Right kidney (tissue), 1 donor: ENCODE data around the gene WDR82.
"Not testable (repeated sequence)": the region's sequence is repeated elsewhere in the genome, so short reads cannot be mapped to it uniquely, and the experiment has no call there.

ENCODE experiments used
- DNase-seq: peaks from one replicate; pipeline ENCODE4 v3.0.0-alpha.2; 2016

Gene WDR82

GRCh38 chr3:52289747-52290595, 11.5 kb upstream of the WDR82 start:
- DNase-seq, result no peak

DNA sequence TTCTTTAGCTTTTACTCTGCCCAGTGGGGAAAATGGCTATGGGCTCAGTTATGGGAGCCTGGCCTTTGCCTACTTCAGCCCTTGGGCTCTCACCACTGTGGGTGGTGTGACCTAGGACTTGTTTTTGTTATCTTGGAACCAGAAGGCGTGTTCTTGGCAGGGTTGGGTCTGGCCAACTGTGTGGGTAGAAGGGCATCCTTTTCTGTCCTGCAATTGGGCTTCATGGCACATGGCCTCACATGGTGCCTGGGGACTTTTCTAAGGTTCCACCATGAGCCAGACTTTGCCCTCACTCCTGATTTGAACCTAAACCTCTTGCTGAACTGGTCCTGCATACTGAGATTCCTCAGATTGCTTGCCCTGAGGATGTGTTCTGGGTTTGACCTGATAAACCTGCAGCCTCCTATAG, 10.9 kb upstream of the WDR82 start:
- DNase-seq, result no peak

GRCh38 chr3:52288674-52289073, 10.2 kb upstream of the WDR82 start:
- no peak for DNase-seq

- DNase-seq, result no peak
Observed at GRCh38 chr3:52286777-52287110, 8.3 kb upstream of the WDR82 start.

DNA sequence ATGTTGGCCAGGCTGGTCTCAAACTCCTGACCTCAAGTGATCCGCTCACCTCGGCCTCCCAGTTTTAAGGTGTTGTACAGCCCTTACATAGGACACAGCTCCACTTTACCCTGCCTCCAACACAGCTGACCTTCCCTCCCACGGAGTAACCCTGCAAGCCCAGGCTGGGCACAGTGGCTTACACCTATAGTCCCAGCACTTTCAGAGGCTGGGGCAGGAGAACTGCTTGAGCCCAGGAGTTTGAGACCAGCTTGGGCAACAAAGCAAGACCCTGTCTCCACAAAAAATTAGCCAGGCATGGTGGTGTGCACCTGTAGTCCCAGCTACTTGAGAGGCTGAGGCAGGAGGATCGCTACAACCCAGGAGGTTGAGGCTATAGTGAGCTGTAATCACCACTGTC, 5.6 kb upstream of the WDR82 start:
- not testable (repeated sequence) for DNase-seq

GRCh38 chr3:52283306-52283705, 4.9 kb upstream of the WDR82 start:
- DNase-seq, result no peak

DNA sequence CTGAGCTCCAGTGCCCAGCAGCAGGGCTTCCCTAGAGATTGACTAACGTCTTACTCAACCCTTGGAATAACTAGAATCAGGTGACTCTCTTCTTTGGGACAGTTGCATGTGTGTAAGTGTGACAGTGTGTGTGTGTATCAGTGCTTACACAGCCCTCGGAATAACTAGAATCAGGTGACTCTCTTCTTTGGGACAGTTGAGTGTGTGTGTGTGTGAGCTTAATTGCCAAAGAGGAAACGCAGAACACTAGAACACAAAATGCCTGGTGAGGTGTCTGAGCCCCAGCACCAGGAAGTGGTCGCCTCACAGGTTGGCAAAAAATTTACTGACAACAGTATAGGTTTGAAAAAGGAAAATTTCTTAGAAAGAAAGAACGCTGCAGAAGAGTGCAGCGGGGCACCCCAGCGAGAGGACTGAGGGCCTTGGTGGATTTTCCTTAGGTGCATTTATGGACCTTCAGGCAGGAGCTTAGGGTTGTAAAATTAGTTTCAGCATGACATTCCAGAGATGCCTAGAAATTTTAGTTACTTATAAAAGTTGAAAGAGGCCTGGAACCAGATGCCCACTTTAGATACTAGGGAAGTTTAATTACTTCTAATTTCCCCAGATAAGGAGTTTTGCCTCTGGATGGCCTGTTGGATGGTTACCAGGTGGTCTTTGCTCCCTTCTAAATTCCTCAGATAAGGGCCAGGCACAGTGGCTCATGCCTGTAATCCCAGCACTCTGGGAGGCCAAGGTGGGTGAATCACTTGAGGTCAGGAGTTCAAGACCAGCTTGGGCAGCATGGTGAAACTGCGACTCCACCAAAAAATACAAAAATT, 3.7 kb upstream of the WDR82 start:
- DNase-seq, result peak; percentile 13

GRCh38 chr3:52280050-52280461, 1.6 kb upstream of the WDR82 start:
- peak; percentile 35 for DNase-seq

DNA sequence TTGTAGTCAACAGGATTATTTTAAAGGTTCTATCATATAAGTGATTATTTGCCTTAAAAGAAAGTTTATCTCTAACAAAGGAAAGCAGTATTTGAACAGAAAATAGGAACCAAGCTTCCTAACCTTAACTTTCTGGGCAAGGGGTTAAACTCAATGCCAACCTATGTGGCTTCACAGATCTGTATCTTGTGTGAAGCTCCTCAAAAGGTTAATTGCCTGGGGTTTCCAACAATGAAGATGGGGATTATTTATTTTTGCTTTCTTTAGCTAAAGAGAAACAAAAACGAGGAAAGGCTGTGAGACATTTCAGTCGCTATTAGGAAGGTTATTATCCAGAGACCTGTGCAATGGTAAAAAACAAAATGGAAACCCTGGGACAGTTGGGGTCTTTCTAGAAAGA, 1.1 kb upstream of the WDR82 start:
- peak; percentile 23 for DNase-seq

DNA sequence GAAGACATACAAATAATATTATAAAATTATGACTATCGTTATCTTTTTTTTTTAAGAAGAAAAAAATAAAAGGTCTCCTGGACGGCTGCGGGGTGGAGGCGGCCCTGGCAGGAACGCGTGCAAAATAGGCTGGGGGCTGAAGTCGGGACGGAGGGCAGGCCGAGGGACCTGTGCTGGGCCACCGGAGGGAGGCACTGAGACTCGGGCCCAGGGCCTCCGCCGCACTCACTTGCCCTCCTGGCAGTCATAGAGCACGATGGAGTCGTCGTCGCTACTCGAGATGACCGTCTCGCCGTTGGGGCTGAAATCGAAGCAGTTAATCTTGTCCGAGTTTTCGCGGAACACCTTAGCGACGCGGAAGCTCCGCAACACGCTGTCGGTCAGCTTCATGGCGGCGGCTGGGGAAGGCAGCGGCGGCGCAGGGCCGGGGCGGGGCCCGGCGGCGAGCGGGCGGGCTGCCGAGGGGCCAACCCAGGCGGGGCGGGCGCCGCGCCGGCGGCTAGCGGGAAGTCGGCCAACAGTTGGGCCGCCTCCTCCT, 408 bp downstream of the WDR82 start:
- DNase-seq, result peak; percentile 99

DNA sequence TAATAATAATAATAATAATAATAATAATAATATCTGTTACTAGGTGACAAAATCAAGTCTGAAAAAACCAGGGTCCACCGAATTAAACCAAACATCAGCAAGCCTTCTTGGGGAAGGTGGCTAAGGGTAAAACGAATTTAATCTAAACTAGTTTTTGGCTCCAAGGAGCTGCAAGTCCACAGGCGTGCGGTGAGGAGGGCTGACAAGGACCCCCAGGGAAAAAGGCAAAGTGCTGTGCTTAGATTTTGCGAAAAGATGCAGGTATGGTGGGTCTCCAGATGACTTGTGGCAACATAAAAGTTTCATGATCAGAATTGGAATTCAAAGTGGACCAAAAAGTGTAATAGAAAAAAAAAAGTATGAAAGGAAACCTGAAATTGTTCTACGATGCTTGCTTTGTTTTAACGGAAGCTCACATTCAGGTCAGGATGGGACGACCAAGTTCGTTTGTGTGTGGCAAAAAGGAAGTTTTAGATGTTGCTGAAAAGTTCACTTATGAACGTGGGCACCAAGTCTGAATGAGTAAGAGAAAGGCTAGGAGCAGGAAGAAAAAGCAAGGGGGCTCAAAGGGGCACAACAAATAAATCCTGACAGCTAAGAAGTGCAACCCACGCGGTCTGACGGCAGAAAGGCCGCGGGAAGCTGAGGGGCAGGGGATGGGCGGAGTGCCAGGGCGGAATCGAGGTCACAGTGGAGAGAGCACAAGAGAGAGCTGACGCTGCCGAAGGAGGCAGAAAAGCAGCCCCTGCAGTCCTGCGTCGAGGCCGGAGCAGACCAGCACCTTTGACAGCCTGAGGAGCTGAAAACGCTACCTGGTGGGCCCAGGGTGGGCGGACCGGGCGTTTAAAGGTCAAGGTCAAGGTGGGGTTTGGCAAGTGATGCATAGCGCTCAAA, 1.1 kb downstream of the WDR82 start:
- no peak for DNase-seq

GRCh38 chr3:52274781-52275180, 3.7 kb downstream of the WDR82 start:
- DNase-seq, result not testable (repeated sequence)

DNA sequence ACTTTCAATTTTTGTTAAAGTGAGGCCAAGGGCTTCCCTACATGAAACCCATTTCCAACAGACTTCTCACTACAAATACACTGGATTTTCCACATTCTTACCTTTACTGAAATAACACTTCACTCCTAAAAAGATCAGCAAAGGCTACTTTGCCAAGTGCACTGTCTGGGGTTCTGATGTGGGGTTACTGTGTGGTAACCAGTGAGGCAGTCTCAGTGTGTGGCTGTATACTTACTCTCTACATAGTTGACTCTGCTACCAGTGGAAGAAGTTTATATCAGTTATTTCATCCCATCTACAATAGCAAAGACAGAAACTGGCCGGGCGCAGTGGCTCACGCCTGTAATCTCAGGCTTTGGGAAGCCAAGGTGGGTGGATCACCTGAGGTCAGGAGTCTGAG, 5.6 kb downstream of the WDR82 start:
- no peak for DNase-seq

DNA sequence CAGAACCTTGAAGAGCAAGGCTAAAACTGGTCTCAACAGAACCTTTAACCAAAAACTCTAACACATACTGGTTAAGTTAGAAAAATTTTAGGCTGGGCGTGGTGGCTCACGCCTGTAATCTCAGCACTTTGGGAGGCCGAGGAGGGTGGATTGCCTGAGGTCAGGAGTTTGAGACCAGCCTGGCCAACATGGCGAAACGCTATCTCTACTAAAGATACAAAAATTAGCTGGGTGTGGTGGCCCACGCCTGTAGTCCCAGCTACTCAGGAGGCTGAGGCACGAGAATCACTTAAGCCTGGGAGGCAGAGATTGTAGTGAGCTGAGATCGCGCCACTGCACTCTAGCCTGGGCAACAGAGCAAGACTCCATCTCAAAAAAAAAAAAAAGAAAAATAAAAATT, 6.3 kb downstream of the WDR82 start:
- DNase-seq, result not testable (repeated sequence)

DNA sequence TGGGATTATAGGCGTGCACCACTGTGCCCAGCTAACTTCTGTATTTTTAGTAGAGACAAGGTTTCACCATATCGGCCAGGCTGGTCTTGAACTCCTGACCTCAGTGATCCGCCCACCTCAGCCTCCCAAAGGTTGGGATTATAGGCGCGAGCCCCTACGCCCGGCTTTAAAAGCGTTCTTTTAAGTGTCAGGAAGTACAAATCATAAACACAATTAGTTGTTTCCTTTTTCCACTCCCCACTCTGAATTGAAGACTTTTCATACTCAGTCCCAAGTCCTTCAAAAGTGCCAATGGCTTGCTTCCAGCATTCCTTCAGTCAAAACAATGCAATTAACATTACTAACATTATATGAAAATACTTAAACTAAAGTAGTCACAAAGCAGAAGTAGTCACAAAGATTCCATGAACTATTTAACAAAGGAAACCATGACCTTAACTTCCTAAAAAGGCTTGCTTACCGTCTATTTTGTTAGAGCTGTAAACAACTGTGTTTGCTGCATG, 8.1 kb downstream of the WDR82 start:
- DNase-seq, result no peak

GRCh38 chr3:52269776-52270175, 8.7 kb downstream of the WDR82 start:
- no peak for DNase-seq

GRCh38 chr3:52268036-52268435, 10.4 kb downstream of the WDR82 start:
- DNase-seq, result no peak

DNA sequence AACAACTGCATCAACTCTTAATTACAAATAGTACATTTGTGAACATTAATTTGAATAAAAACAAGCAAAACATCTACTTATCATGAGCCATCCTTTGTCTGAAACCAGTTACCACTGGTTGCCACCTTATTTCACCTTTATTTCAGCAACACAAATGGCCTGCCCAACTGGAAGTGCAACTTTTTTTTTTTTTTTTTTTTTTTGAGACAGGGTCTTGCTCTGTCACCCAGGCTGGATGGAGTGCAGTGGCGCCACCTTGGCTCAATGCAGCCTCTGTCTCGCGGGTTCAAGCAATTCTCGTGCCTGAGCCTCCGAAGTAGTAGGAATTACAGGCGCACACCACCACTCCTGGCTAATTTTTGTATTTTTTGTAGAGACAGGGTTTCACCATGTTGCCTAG, 13.1 kb downstream of the WDR82 start:
- no peak for DNase-seq

GRCh38 chr3:52262447-52262846, 16.0 kb downstream of the WDR82 start:
- DNase-seq, result no peak

DNA sequence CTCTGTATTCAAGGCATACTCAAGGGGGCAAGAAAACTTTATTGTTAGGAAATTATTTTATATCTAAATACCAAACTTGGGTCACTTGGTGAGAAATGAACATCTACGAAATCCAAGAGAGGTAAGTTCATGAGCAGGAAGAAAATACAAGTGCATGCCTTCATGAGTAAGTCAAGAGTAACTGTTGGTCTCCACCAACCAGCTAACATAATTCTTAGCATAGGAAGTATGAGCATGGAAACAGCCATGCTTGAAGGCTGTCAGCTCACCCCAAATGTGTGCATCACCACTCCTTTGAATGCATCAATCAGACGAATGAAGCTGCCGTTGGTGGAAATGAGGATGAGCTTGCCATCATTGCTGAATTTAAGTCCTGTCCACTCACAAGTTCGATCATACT, 19.0 kb downstream of the WDR82 start:
- no peak for DNase-seq

DNA sequence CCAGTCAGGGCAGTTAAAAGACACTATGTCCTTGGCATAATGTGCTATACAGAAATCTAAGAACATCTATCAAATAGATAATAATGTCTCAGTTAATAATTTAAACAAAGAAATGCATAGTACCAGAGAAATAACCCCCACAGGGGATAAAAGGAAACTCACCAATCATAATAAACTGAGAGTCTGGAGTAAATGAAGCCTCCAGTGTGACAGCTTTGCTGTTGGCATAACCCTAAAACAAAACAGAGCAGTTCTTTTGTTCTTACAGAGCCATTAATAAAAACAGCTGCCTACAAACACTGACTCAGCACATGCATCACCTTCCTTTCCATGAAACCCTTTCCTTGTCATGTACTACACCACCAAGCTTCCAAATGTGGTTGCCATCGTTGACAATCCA, 19.4 kb downstream of the WDR82 start:
- DNase-seq, result no peak

DNA sequence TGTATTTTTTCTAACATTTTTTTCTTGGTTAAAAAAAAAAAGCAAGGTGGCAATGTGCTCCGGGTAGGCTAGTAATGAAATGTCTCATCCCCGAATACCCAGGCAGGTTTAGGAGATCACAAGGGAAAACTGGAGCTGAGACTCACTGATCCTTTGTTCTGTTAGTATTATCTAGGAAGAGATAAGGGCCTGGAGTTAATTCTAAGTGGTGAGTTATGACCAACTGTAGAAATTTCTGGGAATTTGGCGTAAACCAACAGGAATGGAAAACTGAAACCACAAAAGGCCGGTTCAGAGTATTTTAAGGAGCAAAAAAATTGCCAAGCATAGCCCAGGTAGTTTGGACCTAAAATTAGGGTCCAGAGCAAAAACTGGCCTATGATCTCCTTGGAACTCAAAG, 20.5 kb downstream of the WDR82 start:
- DNase-seq, result no peak
